H1 (cell line): ENCODE results near the gene ADH1B. TPM values are rescaled to one million over a fixed set of nuclear protein-coding genes. Genes with fewer than 3 reads are reported as not detected.

ENCODE experiments used
- CTCF ChIA-PET: fragments of 300-600 bp; sonication (Branson Sonifier 250); formaldehyde crosslinking; loops from one replicate; lab custom pipeline; 2021; ENCODE audit not compliant: partially characterized antibody; lab: Charles Lee
- POLR2A ChIA-PET: fragments of 300-600 bp; sonication (Branson Sonifier 250); formaldehyde crosslinking; loops from one replicate; lab custom pipeline; 2021; ENCODE audit warnings: inconsistent platforms; ENCODE audit not compliant: partially characterized antibody; lab: Charles Lee
- DNase-seq, 2 experiments: peaks; one replicate each; pipeline versions ENCODE4 v3.0.0 to v3.0.0-alpha.2; 2010 to 2022; ENCODE audit warnings: low spot score in 2 of 2, low read depth in 1 of 2, mixed read lengths in 1 of 2
- FAIRE-seq: peaks from 2 replicates; lab custom pipeline; 2011; peaks lifted over from hg19 to GRCh38; lab: Jason Lieb, UNC
- H2AFZ ChIP-seq: 2 replicates; pipeline ENCODE4 v1.8.1; 2012; ENCODE audit warnings: low read length, inconsistent platforms
- H2AK5ac ChIP-seq: 2 replicates; pipeline ENCODE4 v1.6.1; 2013; ENCODE audit warnings: low read depth, low read length
- H2BK120ac ChIP-seq: replicated peaks from 2 replicates; pipeline ENCODE3; 2013; ENCODE audit warnings: low read depth, low read length, inconsistent platforms
- H2BK12ac ChIP-seq: 2 replicates; pipeline ENCODE4 v1.6.1; 2013; ENCODE audit warnings: low read depth, low read length
- H2BK15ac ChIP-seq: 2 replicates; pipeline ENCODE4 v1.6.1; 2013; ENCODE audit warnings: low read length
- H2BK20ac ChIP-seq: 2 replicates; pipeline ENCODE4 v1.6.1; 2013; ENCODE audit warnings: low read length
- H2BK5ac ChIP-seq: 2 replicates; pipeline ENCODE4 v1.6.1; 2013; ENCODE audit warnings: low read depth, low read length
- H3K14ac ChIP-seq: 2 replicates; pipeline ENCODE4 v1.6.1; 2013; ENCODE audit warnings: inconsistent platforms; ENCODE audit not compliant: insufficient read length
- H3K18ac ChIP-seq: 2 replicates; pipeline ENCODE4 v1.6.1; 2013; ENCODE audit warnings: low read length; ENCODE audit errors: extremely low read depth
- H3K23ac ChIP-seq: 2 replicates; pipeline ENCODE4 v1.6.1; 2013; ENCODE audit warnings: inconsistent platforms; ENCODE audit not compliant: insufficient read length
- H3K23me2 ChIP-seq: 2 replicates; pipeline ENCODE4 v1.6.1; 2013; ENCODE audit warnings: low read depth, low read length
- H3K27ac ChIP-seq: 2 replicates; pipeline ENCODE4 v1.6.1; 2011; ENCODE audit warnings: low read depth, low read length, inconsistent platforms
- H3K27me3 ChIP-seq, 4 experiments: replicated peaks in 1 of 4; 1 replicate in 1 of 4; 2 replicates in 3 of 4; pipeline versions ENCODE4 v1.6.1 to v1.8.1; 2011 to 2013; ENCODE audit warnings: low read length in 3 of 4, mild to moderate bottlenecking in 3 of 4, inconsistent platforms in 2 of 4, mixed read lengths in 2 of 4, moderate library complexity in 1 of 4; ENCODE audit not compliant: control insufficient read depth in 3 of 4, insufficient read depth in 3 of 4; ENCODE audit errors: extremely low read depth in 1 of 4
- H3K36me3 ChIP-seq, 4 experiments: 2 replicates each; pipeline versions ENCODE4 v1.6.1 to v1.8.1; 2011 to 2013; ENCODE audit warnings: mild to moderate bottlenecking in 4 of 4, low read length in 3 of 4, moderate library complexity in 2 of 4, control low read depth in 1 of 4, inconsistent platforms in 1 of 4; ENCODE audit not compliant: insufficient read depth in 4 of 4, control insufficient read depth in 2 of 4
- H3K4ac ChIP-seq: replicated peaks from 2 replicates; pipeline ENCODE3; 2013; ENCODE audit warnings: low read length, low read depth, mixed read lengths, inconsistent platforms; ENCODE audit not compliant: insufficient read length
- H3K4me1 ChIP-seq, 4 experiments: replicated peaks in 1 of 4; 1 replicate in 1 of 4; 2 replicates in 3 of 4; pipeline versions ENCODE4 v1.6.1 to v1.8.1; 2011 to 2013; ENCODE audit warnings: low read length in 3 of 4, inconsistent platforms in 2 of 4, mixed read lengths in 1 of 4; ENCODE audit not compliant: insufficient read depth in 4 of 4, control insufficient read depth in 3 of 4
- H3K4me2 ChIP-seq, 2 experiments: 2 replicates each; pipeline versions ENCODE4 v1.6.1 to v1.8.1; 2011 to 2013; ENCODE audit warnings: low read depth in 2 of 2, low read length in 2 of 2, control low read depth in 1 of 2, inconsistent platforms in 1 of 2, mild to moderate bottlenecking in 1 of 2; ENCODE audit not compliant: insufficient read depth in 1 of 2
- H3K4me3 ChIP-seq, 4 experiments: fragments of 200-600, 300-600 bp in 1 of 4; sonication (generic), shearing (Covaris generic), sonication (Bioruptor Twin) in 1 of 4; 2 replicates each; pipeline versions ENCODE4 v1.5.1 to v1.8.1; 2011 to 2016; ENCODE audit warnings: low read length in 4 of 4, low read depth in 3 of 4, control low read depth in 2 of 4, inconsistent platforms in 2 of 4, mild to moderate bottlenecking in 2 of 4, mixed read lengths in 1 of 4, moderate library complexity in 1 of 4; ENCODE audit not compliant: insufficient read depth in 2 of 4; ENCODE audit errors: extremely low read depth in 1 of 4
- H3K56ac ChIP-seq: replicated peaks from 2 replicates; pipeline ENCODE3; 2013; ENCODE audit warnings: low read depth, mild to moderate bottlenecking, mixed read lengths, low read length, inconsistent platforms; ENCODE audit not compliant: insufficient read length
- H3K79me1 ChIP-seq: 2 replicates; pipeline ENCODE4 v1.6.1; 2013; ENCODE audit warnings: low read depth, low read length, control low read depth
- H3K79me2 ChIP-seq, 2 experiments: 2 replicates each; pipeline versions ENCODE4 v1.6.1 to v1.8.1; 2012 to 2013; ENCODE audit warnings: low read length in 2 of 2, mild to moderate bottlenecking in 2 of 2, inconsistent platforms in 1 of 2; ENCODE audit not compliant: insufficient read depth in 2 of 2, control insufficient read depth in 1 of 2
- H3K9ac ChIP-seq, 4 experiments: replicated peaks in 1 of 4; 1 replicate in 1 of 4; 2 replicates in 3 of 4; pipeline versions ENCODE4 v1.6.1 to v1.8.1; 2011 to 2013; ENCODE audit warnings: low read depth in 3 of 4, low read length in 3 of 4, control low read depth in 2 of 4, mild to moderate bottlenecking in 2 of 4, moderate library complexity in 2 of 4, inconsistent platforms in 1 of 4; ENCODE audit errors: extremely low read depth in 1 of 4
- H3K9me3 ChIP-seq, 2 experiments: 2 replicates each; pipeline versions ENCODE4 v1.6.1 to v1.8.1; 2012 to 2013; ENCODE audit warnings: mild to moderate bottlenecking in 2 of 2, moderate library complexity in 2 of 2, control low read depth in 1 of 2, inconsistent platforms in 1 of 2, low read depth in 1 of 2, low read length in 1 of 2, mixed read lengths in 1 of 2; ENCODE audit not compliant: insufficient read depth in 2 of 2
- H4K20me1 ChIP-seq, 2 experiments: replicated peaks in 1 of 2; 2 replicates each; pipeline versions ENCODE3 to v1.8.1; 2011 to 2013; ENCODE audit warnings: inconsistent platforms in 2 of 2, low read length in 2 of 2, mild to moderate bottlenecking in 1 of 2; ENCODE audit not compliant: insufficient read depth in 2 of 2, control insufficient read depth in 1 of 2
- H4K5ac ChIP-seq: 2 replicates; pipeline ENCODE4 v1.6.1; 2013; ENCODE audit warnings: low read length, low read depth, mixed read lengths, inconsistent platforms; ENCODE audit not compliant: insufficient read length
- H4K8ac ChIP-seq: 2 replicates; pipeline ENCODE4 v1.8.0; 2013; ENCODE audit warnings: mild to moderate bottlenecking, moderate library complexity, low read length, inconsistent platforms; ENCODE audit not compliant: insufficient read depth; ENCODE audit errors: extremely low read depth
- H4K91ac ChIP-seq: replicated peaks from 2 replicates; pipeline ENCODE3; 2013; ENCODE audit warnings: low read length, mixed read lengths, inconsistent platforms; ENCODE audit not compliant: insufficient read length
- BCL11A ChIP-seq, 2 experiments: IDR thresholded peaks; one replicate each; pipeline ENCODE4 v1.6.1; 2011; ENCODE audit warnings: low read depth in 2 of 2, low read length in 2 of 2, mild to moderate bottlenecking in 2 of 2
- RAD21 ChIP-seq, 2 experiments: IDR thresholded peaks in 1 of 2; conservative IDR thresholded peaks in 1 of 2; 2 replicates each; pipeline ENCODE4 v1.6.1; 2011; ENCODE audit warnings: low read depth in 2 of 2, low read length in 2 of 2, improper control_type of control experiment in 1 of 2, inconsistent platforms in 1 of 2, mild to moderate bottlenecking in 1 of 2, moderate library complexity in 1 of 2
- SIN3A ChIP-seq, 2 experiments: IDR thresholded peaks in 1 of 2; conservative IDR thresholded peaks in 1 of 2; 2 replicates each; pipeline ENCODE4 v1.6.1; 2011 to 2012; ENCODE audit warnings: low read length in 2 of 2, improper control_type of control experiment in 1 of 2, low read depth in 1 of 2, mild to moderate bottlenecking in 1 of 2
- SP4 ChIP-seq: IDR thresholded peaks from 2 replicates; pipeline ENCODE4 v1.6.1; 2012; ENCODE audit warnings: low read length, inconsistent platforms
- TBP ChIP-seq: IDR thresholded peaks from 2 replicates; pipeline ENCODE4 v1.6.1; 2011; ENCODE audit warnings: low read depth, low read length, improper control_type of control experiment
- WGBS, 2 experiments: shearing (Covaris generic) in 1 of 2; methylation state at CpG; one replicate each; pipeline versions ENCODE4 v1.1.6 to v1.1.7; 2013 to 2015; ENCODE audit warnings: low lambda C conversion rate in 2 of 2, mixed read lengths in 2 of 2, inconsistent platforms in 1 of 2, low coverage in 1 of 2, missing lambda C conversion rate in 1 of 2; ENCODE audit not compliant: insufficient replicate concordance in 2 of 2, insufficient coverage in 1 of 2, insufficient read length in 1 of 2; ENCODE audit errors: extremely low coverage in 1 of 2, missing lambda C conversion rate in 1 of 2; 5-methylcytosine and 5-hydroxymethylcytosine counted together
- polyA plus RNA-seq, 7 experiments: library from polyadenylated mRNA; depleted of rRNA in 3 of 7; stranded (reverse) in 5 of 7; unstranded in 2 of 7; fragments of >200 nt in 5 of 7; fragments of 200-250 nt in 2 of 7; gene quantifications; 1 replicate in 5 of 7; 2 replicates in 1 of 7; 4 replicates in 1 of 7; pipeline versions ENCODE4 v1.2.1 to v1.2.3, GENCODE V29; 2011 to 2013; ENCODE audit warnings: missing spikeins in 2 of 7, mixed read lengths in 2 of 7
- total RNA-seq: library from RNA; stranded (reverse); fragmentation: NEBNext Ultra II Directional; extraction: Animal tissue kit (Norgen Biotek cat#: 25700); gene quantifications from 2 replicates; pipeline ENCODE4 v1.2.1, GENCODE V29; 2021

The ADH1B gene
- total and polyA plus RNA-seq, 2 of the 8 experiments (the other 6 are each of a cell fraction or from before 2014, with no cell fraction given): not detected

GRCh38 chr4:99276417-99276816 is 44.8 kb downstream of the ADH1B start:
- TF ChIP-seq TBP: no peak
- TF ChIP-seq BCL11A (IDR thresholded peaks at IDR 0.05; ENCODE audit: low read depth in 2 of 2, low read length in 2 of 2): no peak
- no peak for TF ChIP-seq RAD21 (IDR thresholded peaks at IDR 0.05 in 1 of 2, conservative IDR thresholded peaks at IDR 0.05 in 1 of 2; ENCODE audit: low read depth in 2 of 2, low read length in 2 of 2)
- no peak for TF ChIP-seq SIN3A (conservative IDR thresholded peaks at IDR 0.05 in 1 of 2, IDR thresholded peaks at IDR 0.05 in 1 of 2; ENCODE audit: low read depth in 1 of 2, low read length in 2 of 2)
- no peak for TF ChIP-seq SP4
- no peak for DNase-seq
- Histone ChIP-seq H2BK5ac (no peak overlapping the region), H3K4me2 (no peak overlapping the region), H2AK5ac (no peak overlapping the region), H2AFZ (no peak overlapping the region), H3K4me1 (no peaks in the 10 kb centered on the region), H2BK120ac (no peak overlapping the region), H3K14ac (no peak overlapping the region), H3K56ac (no peak overlapping the region), H4K91ac (no peak overlapping the region), H3K36me3 (no peaks in the 10 kb centered on the region), H3K27me3 (no peaks in the 10 kb centered on the region), H2BK15ac (no peak overlapping the region), H3K4me3 (no peak overlapping the region), H3K23ac (no peak overlapping the region), H4K8ac (no peak overlapping the region), H3K9me3 (no peaks in the 10 kb centered on the region), H4K20me1 (no peaks in the 10 kb centered on the region), H3K79me1 (no peaks in the 10 kb centered on the region), H3K27ac (no peak overlapping the region), H3K23me2 (no peaks in the 10 kb centered on the region), H3K18ac (no peak overlapping the region), H2BK20ac (no peak overlapping the region), H4K5ac (no peak overlapping the region), H2BK12ac (no peak overlapping the region), H3K4ac (no peak overlapping the region), H3K9ac (no peak overlapping the region), H3K79me2 (no peaks in the 10 kb centered on the region)
- ChIA-PET POLR2A (no interaction called here), CTCF (no interaction called here)
- 86% methylated on average over 2 of the region's 2 CpGs; no CpG with 5 or more reads in 1 of the 2 experiments for WGBS, 2 experiments
- no peak for FAIRE-seq
